ENCODE data around the gene DYNC1I1.

GRCh38 chr7:95921543-95921942 lies 149.2 kb downstream of the DYNC1I1 start:
- no peak for TF ChIP-seq POLR2A (IDR thresholded peaks at IDR 0.05)
- no peak for TF ChIP-seq CTCF (IDR thresholded peaks at IDR 0.05)
